ENCODE results near the gene STXBP2.

The STXBP2 gene

DNA sequence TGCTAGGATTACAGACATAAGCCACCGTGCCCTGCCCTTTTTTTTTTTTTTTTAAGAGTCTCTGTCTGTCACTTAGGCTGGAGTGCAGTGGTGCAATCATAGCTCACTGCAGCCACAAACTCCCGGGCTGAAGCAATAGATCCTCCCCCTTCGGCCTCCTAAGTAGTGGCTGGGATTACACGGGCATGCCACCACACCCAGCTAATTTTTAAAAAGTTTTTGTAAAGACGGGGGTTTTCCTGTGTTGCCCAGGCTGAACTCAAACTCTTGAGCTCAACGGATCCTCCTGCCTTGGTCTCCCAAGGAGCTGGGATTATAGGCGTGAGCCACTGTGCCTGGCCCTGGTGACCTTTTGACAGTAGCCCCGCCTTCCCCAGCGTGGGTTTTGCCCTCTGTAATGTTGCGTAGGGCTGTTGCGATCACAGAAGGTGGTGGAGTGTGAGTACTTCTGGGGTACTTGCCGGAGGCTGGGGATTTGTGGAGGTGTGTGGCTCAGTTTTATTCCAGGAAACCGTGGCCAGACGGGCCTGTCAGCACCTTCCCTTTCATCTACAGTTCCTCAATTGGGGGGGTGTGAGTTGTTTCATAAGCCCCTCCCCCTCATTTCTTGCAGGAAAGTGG is 20.3 kb downstream of the STXBP2 start:
- no peak for DNase-seq

GRCh38 chr19:7658219-7658686 is 21.3 kb downstream of the STXBP2 start:
- peak; percentile 63 for DNase-seq

- DNase-seq: no peak
These were observed 25.0 kb downstream of the STXBP2 start for GRCh38 chr19:7661744-7662538.

- DNase-seq: no peak
These were observed 25.7 kb downstream of the STXBP2 start for GRCh38 chr19:7662657-7663056.

DNA sequence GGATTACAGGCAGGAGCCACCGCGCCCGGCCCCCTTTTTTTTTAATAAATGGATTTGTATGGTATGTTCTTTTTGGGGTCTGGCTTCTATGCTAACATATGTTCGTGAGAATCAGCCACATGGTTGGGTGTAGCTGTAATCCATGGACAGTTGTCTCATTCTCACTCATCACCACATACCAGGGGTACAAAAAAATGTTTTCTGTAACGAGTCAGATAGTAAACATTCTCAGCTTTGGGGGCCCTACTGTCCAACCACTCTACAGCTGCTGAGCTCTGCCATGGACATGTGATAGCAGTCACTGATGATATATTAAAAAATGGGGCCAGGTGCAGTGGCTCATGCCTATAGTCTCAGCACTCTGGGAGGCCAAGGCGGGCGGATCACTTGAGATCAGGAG is 26.8 kb downstream of the STXBP2 start:
- DNase-seq: no peak

GRCh38 chr19:7665076-7665475 is 28.2 kb downstream of the STXBP2 start:
- no peak for DNase-seq

GRCh38 chr19:7668842-7669241 is 31.9 kb downstream of the STXBP2 start, which contains the start of gene RETN:
Gene RETN (plus strand): TSS chr19:7669049. CDS start chr19:7669327, 278 bp downstream.
- DNase-seq: no peak

GRCh38 chr19:7669641-7670040 is 32.7 kb downstream of the STXBP2 start:
- no peak for DNase-seq

DNA sequence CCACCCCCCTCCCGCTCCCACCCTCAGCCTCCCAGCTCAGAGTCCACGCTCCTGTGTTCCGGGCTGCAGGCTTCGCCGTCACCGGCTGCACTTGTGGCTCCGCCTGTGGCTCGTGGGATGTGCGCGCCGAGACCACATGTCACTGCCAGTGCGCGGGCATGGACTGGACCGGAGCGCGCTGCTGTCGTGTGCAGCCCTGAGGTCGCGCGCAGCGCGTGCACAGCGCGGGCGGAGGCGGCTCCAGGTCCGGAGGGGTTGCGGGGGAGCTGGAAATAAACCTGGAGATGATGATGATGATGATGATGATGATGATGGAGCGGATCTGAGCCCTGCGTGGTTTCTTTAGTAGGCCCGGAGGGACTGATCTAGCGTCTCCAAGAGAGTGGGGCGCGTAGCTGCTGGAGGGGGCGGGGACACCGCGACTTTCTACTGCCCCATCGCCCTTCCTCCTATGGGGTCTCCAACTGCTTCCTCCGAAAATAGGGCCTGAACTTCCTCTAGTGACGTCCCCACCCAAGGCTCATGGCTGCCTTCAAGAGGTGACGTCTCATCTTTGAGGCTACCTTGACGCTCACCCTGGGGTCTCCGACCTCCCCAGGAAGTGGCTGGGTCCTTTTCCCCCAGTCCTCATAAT is 33.4 kb downstream of the STXBP2 start:
- no peak for DNase-seq

- DNase-seq: no peak
These were observed 33.9 kb downstream of the STXBP2 start for GRCh38 chr19:7670790-7671189.

DNA sequence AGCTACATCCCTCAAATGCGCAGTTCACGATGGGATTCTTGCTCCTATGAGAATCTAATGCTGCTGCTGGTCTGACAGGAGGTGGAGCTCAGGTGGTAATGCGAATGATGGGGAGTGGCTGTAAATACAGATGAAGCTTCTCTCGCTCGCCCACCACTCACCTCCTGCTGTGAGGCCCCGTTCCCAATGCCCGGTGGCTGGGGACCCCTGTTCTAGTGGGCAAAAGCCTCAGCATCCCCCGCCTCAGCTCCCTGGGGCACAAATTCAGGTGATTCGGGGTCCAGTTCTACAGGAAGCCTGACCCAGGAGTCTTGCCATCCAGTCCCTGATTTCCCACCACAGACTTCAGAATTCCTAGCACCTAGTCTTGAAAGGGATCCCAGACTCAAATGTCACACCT is 35.6 kb downstream of the STXBP2 start:
- DNase-seq: no peak

DNA sequence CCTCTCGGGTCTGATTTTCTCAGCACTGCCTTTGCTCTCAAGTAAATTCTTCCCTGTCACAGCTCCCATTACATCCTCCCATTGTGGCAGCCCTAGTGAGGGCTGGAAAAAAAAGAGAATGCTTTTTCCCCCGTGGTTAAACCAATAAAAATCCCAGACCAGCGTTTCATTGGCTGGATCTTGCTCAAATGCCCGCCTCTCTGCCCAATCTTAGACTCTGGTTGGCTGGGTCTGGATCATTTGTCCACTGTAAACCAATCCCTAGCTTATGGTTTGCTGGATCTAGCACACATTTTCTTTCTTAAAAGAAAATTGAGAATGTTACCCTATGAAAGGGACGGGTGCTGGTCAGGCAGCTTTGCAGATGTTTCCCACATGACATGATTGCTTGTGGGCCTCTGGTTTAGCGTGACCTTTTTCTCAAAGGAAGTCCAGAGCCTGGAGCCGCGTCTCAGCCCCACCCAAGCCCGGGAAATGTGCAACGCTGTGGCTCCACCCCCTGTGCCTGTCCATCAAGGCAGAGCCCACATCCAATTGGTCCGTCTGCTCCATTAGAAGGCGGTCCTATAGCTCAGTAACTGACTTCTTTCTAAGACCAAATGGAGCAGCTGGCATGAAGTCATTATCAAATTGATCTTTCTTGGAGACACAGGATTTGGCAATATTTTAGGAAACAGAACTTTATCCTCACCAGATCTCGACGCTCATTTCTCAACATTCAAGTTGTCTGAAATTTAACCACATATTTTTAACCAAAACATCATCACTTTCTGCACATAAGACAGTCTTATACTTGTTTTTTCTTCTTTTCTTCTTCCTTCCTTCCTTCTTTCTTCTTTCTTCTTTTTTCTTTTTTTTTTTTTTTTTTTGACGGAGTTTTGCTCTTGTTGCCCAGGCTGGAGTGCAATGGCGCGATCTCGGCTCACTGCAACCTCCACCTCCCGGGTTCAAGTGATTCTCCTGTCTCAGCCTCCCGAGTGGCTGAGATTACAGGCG is 37.4 kb downstream of the STXBP2 start:
- peak; percentile 43 for DNase-seq

DNA sequence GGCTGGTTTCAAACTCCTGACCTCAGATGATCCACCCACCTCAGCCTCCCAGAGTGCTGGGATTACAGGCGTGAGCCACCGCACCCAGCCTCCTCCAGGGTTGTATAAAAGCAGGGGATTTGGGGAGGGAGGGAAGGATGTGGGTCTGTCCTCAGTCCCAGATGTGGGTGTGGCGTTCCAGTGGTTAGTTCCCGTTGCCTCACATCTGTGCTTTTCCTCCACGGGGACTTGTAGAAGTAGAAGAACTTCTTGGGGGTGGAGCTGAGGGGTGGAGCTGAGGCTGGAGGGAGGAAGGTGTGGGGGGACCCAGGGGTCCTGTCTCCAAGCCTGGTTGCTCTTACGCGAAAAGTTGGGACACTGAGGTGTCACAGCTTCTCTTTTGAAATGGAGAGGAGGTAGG is 39.5 kb downstream of the STXBP2 start:
- no peak for DNase-seq

GRCh38 chr19:7676854-7677253 is 39.9 kb downstream of the STXBP2 start, which contains the start of gene MCEMP1:
Gene MCEMP1 (plus strand): TSS chr19:7677090. CDS start chr19:7677121, 31 bp downstream.
- DNase-seq: no peak

GRCh38 chr19:7677669-7678311 is 40.9 kb downstream of the STXBP2 start:
- no peak for DNase-seq

DNA sequence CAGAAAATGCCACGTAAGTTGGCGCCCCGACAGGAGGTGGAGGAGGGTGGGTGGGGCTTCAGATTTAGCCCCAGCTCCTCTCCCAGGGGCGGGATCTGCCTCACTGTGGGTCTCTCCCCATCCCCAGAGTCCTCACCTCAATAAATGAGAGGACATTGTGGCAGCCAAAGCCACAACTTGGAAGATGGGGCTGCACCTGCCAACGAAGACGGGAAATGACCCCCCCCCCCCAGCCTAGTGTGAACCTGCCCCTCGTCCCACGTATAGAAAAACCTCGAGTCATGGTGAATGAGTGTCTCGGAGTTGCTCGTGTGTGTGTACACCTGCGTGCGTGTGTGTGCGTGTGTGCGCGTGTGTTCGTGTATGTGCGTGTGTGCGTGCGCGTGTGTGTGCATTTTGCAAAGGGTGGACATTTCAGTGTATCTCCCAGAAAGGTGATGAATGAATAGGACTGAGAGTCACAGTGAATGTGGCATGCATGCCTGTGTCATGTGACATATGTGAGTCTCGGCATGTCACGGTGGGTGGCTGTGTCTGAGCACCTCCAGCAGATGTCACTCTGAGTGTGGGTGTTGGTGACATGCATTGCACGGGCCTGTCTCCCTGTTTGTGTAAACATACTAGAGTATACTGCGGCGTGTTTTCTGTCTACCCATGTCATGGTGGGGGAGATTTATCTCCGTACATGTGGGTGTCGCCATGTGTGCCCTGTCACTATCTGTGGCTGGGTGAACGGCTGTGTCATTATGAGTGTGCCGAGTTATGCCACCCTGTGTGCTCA is 42.3 kb downstream of the STXBP2 start:
- peak; percentile 80 for DNase-seq

DNA sequence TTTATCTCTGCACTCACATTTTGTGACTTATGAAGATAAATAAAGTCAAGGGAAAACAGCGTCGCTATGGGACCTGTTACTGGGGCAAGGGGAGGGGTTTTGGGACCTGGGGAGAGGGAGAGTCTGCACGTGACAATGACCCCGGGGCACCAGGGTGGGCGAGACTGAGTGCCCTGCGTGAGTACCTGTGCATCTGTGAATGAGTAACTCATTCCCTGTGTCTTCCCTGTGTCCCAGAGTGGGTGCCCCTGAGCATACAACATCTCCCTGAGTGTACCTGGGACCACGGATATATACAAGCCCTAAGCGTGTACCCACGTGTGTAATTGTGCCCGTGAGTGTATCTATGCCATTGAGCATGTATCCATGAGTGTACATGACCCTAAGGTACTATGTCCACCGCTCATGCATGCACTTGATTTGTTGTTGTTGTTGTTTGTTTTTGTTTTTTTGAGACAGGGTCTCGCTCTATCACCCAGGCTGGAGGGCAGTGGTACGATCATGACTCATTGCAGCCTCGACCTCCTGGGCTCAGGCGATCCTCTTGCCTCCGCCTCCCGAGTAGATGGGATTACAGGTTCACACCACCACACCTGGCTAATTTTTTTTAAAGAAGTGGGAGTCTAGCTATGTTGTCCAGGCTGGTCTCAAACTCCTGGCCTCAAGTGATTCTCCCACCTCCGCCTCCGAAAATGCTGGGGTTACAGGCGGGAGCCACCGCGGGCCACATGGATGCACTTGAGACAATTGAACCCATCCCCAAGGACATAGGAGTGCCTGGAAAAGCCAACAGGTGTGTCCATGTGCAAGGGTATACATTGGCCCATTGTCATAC is 43.1 kb downstream of the STXBP2 start:
- no peak for DNase-seq

DNA sequence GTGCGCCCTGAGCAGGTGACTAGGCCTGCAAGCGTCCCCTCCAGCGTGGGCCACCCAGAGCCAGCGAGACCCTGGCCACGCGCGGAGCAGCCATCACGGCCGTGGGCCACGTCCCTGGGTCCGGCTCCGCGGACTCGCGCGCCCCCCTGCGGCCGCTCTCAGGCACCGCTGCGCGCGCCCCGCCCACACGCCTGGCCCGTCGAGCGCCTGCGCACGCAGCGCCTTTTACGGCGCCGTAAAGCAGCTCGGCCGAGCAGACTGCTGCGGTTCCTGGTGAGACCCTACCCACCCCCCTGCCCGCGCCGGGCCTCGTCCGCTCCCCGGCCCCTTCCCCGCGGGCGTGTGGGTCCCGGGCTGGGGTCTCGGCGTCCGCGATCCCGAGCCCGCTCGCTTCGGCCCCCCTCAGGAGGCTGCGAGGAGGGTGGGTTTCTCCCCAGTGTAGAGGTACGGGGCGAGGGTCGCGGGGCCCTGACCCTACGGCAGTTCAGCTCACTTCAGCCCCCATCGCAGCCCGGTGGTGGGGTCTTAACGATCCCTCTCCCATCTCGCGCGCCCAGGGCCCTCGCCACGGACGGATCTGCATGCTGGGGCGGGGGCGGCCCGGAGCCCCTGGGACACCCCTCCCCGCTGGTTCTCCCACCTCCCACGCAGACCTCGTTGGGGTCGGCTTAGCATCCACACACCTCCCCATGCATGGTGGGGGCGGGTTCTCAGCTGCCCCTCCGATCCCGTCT is 43.9 kb downstream of the STXBP2 start, which contains the start of gene TRAPPC5:
Gene TRAPPC5 (plus strand): TSS at position 228 of the 734 bp plus-strand sequence. CDS start 1,421 bp downstream, outside the sequence.
- peak; percentile 90 for DNase-seq
